Stimulated activated effector memory CD8-positive, alpha-beta T cell treated with anti-CD3 and anti-CD28 coated beads, Interleukin-12 subunit alpha, Interleukin-12 subunit beta, amount 100 ng/mL, for 72 hours (primary cell): ENCODE data around the gene SRP14.

ENCODE experiments used
- ATAC-seq: fragments of 150-1000 bp; cut with Tn5 transposase; 2 replicates; pipeline ENCODE4 v1.10.0; 2021
- DNase-seq, 2 donors: peaks; one replicate each; pipeline ENCODE4 v3.0.0; 2021 to 2022; ENCODE audit warnings: low spot score in 2 of 2
- H3K27ac Mint-ChIP-seq: one replicate; pipeline ENCODE4 v1.8.0; 2022; ENCODE audit warnings: mild to moderate bottlenecking, mixed read lengths
- H3K36me3 Mint-ChIP-seq: one replicate; pipeline ENCODE4 v1.8.0; 2022; ENCODE audit warnings: mild to moderate bottlenecking, mixed read lengths
- H3K4me1 Mint-ChIP-seq: one replicate; pipeline ENCODE4 v1.8.0; 2022; ENCODE audit warnings: mixed read lengths
- H3K4me3 Mint-ChIP-seq: one replicate; pipeline ENCODE4 v1.8.0; 2022; ENCODE audit warnings: mild to moderate bottlenecking, mixed read lengths
- H3K9me3 Mint-ChIP-seq: one replicate; pipeline ENCODE4 v1.8.0; 2022; ENCODE audit warnings: mixed read lengths

The SRP14 gene

GRCh38 chr15:40072216-40072990 is 33.4 kb upstream of the SRP14 start:
- DNase-seq (no peak), ATAC-seq (no peak)
- H3K9me3 Mint-ChIP-seq: no peaks in the 10 kb centered on the region
- H3K4me3 Mint-ChIP-seq: no peak overlapping the region
- H3K36me3 Mint-ChIP-seq: peaks cover 8% of the 10 kb centered on the region
- no peak overlapping the region for H3K27ac Mint-ChIP-seq
- H3K4me1 Mint-ChIP-seq: peaks cover 17% of the 10 kb centered on the region

GRCh38 chr15:40070608-40071218 is 31.7 kb upstream of the SRP14 start:
- Mint-ChIP-seq H3K4me3 (no peak overlapping the region), H3K9me3 (no peaks in the 10 kb centered on the region), H3K36me3 (peaks cover 8% of the 10 kb centered on the region), H3K4me1 (peaks cover 17% of the 10 kb centered on the region), H3K27ac (no peak overlapping the region)
- DNase-seq (no peak), ATAC-seq (no peak)

GRCh38 chr15:40070166-40070557 is 31.2 kb upstream of the SRP14 start:
- DNase-seq: no peak
- Mint-ChIP-seq H3K4me3 (no peak overlapping the region), H3K9me3 (no peaks in the 10 kb centered on the region), H3K36me3 (peaks cover 8% of the 10 kb centered on the region), H3K4me1 (peaks cover 11% of the 10 kb centered on the region), H3K27ac (no peak overlapping the region)
- no peak for ATAC-seq

GRCh38 chr15:40069178-40070165 is 30.5 kb upstream of the SRP14 start:
- H3K4me1 Mint-ChIP-seq: peaks cover 18% of the 10 kb centered on the region
- H3K9me3 Mint-ChIP-seq: no peaks in the 10 kb centered on the region
- no peak overlapping the region for H3K4me3 Mint-ChIP-seq
- H3K36me3 Mint-ChIP-seq: peaks cover 12% of the 10 kb centered on the region
- peak; percentile 46 for ATAC-seq
- DNase-seq: no peak
- no peak overlapping the region for H3K27ac Mint-ChIP-seq

- DNase-seq (no peak), ATAC-seq (no peak)
- Mint-ChIP-seq H3K36me3 (peaks cover 6% of the 10 kb centered on the region), H3K9me3 (no peaks in the 10 kb centered on the region), H3K4me1 (peaks cover 15% of the 10 kb centered on the region), H3K27ac (no peak overlapping the region), H3K4me3 (no peak overlapping the region)
Observed at GRCh38 chr15:40067921-40068624, 29.1 kb upstream of the SRP14 start.

GRCh38 chr15:40066589-40066988 is 27.6 kb upstream of the SRP14 start:
- ATAC-seq: no peak
- no peak overlapping the region for H3K27ac Mint-ChIP-seq
- no peak overlapping the region for H3K4me3 Mint-ChIP-seq

GRCh38 chr15:40065166-40065565 is 26.2 kb upstream of the SRP14 start:
- Mint-ChIP-seq H3K4me3 (no peak overlapping the region), H3K27ac (no peak overlapping the region), H3K36me3 (peaks cover 6% of the 10 kb centered on the region), H3K9me3 (no peaks in the 10 kb centered on the region), H3K4me1 (peaks cover 15% of the 10 kb centered on the region)
- DNase-seq: no peak
- ATAC-seq: no peak

More at GRCh38 chr15:40066589-40066988, 27.6 kb upstream of the SRP14 start:
- H3K36me3 Mint-ChIP-seq: peaks cover 6% of the 10 kb centered on the region
- no peaks in the 10 kb centered on the region for H3K9me3 Mint-ChIP-seq
- H3K4me1 Mint-ChIP-seq: peaks cover 15% of the 10 kb centered on the region
- DNase-seq: no peak

GRCh38 chr15:40064231-40064894 is 25.4 kb upstream of the SRP14 start:
- H3K4me3 Mint-ChIP-seq: no peak overlapping the region
- peaks cover 15% of the 10 kb centered on the region for H3K4me1 Mint-ChIP-seq
- no peak for ATAC-seq
- no peak overlapping the region for H3K27ac Mint-ChIP-seq
- H3K36me3 Mint-ChIP-seq: peaks cover 6% of the 10 kb centered on the region
- no peaks in the 10 kb centered on the region for H3K9me3 Mint-ChIP-seq
- no peak for DNase-seq

- DNase-seq (no peak), ATAC-seq (no peak)
- no peak overlapping the region for H3K27ac Mint-ChIP-seq
Observed at GRCh38 chr15:40063563-40064011, 24.6 kb upstream of the SRP14 start.

GRCh38 chr15:40062816-40063562 is 24.0 kb upstream of the SRP14 start:
- H3K9me3 Mint-ChIP-seq: no peaks in the 10 kb centered on the region
- H3K27ac Mint-ChIP-seq: no peak overlapping the region
- ATAC-seq: no peak
- peaks cover 15% of the 10 kb centered on the region for H3K36me3 Mint-ChIP-seq
- no peak for DNase-seq
- H3K4me1 Mint-ChIP-seq: peaks cover 25% of the 10 kb centered on the region
- no peak overlapping the region for H3K4me3 Mint-ChIP-seq

More at GRCh38 chr15:40063563-40064011, 24.6 kb upstream of the SRP14 start:
- Mint-ChIP-seq H3K4me3 (no peak overlapping the region), H3K36me3 (peaks cover 11% of the 10 kb centered on the region), H3K9me3 (no peaks in the 10 kb centered on the region), H3K4me1 (peaks cover 19% of the 10 kb centered on the region)

GRCh38 chr15:40061212-40061901 is 22.4 kb upstream of the SRP14 start:
- Mint-ChIP-seq H3K9me3 (no peaks in the 10 kb centered on the region), H3K4me3 (no peak overlapping the region), H3K4me1 (peaks cover 31% of the 10 kb centered on the region), H3K27ac (no peak overlapping the region), H3K36me3 (peaks cover 15% of the 10 kb centered on the region)
- ATAC-seq: peak; percentile 97
- peak in 1 of 2 donors; percentile 80 for DNase-seq

- DNase-seq (no peak), ATAC-seq (no peak)
- peaks cover 15% of the 10 kb centered on the region for H3K36me3 Mint-ChIP-seq
- peaks cover 36% of the 10 kb centered on the region for H3K4me1 Mint-ChIP-seq
- no peak overlapping the region for H3K27ac Mint-ChIP-seq
- no peaks in the 10 kb centered on the region for H3K9me3 Mint-ChIP-seq
- H3K4me3 Mint-ChIP-seq: no peak overlapping the region
Observed at GRCh38 chr15:40060236-40060961, 21.4 kb upstream of the SRP14 start.

- DNase-seq (no peak), ATAC-seq (no peak)
- no peaks in the 10 kb centered on the region for H3K9me3 Mint-ChIP-seq
- no peak overlapping the region for H3K4me3 Mint-ChIP-seq
- H3K36me3 Mint-ChIP-seq: peaks cover 14% of the 10 kb centered on the region
- peaks cover 39% of the 10 kb centered on the region for H3K4me1 Mint-ChIP-seq
- H3K27ac Mint-ChIP-seq: no peak overlapping the region
Observed at GRCh38 chr15:40059821-40060220, 20.8 kb upstream of the SRP14 start.
